ENCODE measurements around the gene SCAI.

Gene SCAI

GRCh38 chr9:125103021-125103420 lies 40.3 kb downstream of the SCAI start:
- H3K4me3 ChIP-seq (ENCODE audit: low read depth, low read length): no peak overlapping the region
- TF ChIP-seq, protein P1, sequence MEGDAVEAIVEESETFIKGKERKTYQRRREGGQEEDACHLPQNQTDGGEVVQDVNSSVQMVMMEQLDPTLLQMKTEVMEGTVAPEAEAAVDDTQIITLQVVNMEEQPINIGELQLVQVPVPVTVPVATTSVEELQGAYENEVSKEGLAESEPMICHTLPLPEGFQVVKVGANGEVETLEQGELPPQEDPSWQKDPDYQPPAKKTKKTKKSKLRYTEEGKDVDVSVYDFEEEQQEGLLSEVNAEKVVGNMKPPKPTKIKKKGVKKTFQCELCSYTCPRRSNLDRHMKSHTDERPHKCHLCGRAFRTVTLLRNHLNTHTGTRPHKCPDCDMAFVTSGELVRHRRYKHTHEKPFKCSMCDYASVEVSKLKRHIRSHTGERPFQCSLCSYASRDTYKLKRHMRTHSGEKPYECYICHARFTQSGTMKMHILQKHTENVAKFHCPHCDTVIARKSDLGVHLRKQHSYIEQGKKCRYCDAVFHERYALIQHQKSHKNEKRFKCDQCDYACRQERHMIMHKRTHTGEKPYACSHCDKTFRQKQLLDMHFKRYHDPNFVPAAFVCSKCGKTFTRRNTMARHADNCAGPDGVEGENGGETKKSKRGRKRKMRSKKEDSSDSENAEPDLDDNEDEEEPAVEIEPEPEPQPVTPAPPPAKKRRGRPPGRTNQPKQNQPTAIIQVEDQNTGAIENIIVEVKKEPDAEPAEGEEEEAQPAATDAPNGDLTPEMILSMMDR (IDR thresholded peaks at IDR 0.05; ENCODE audit: borderline replicate concordance, insufficient read depth, low read depth, low read length): no peak

DNA sequence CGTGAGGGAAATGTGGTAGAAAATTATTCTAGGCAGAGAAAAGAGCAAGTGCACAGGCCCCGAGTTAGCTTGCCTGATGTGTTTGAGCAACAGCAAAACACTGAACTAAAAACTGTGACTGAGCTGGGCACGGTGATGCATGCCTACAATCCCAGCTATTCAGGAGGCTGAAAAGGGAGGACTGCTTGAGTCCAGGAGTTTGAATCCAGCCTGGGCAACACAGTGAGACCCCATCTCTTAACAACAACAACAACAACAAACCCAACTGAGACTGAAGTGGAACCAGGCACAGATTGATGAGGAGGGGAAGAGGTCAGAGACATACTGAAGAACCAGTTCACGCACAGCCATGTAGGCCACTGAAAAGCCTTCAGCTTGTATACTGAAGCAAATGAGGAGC lies 42.5 kb downstream of the SCAI start:
- TF ChIP-seq, protein P1 (IDR thresholded peaks at IDR 0.05; ENCODE audit: borderline replicate concordance, insufficient read depth, low read depth, low read length): no peak
- no peak overlapping the region for H3K4me3 ChIP-seq (ENCODE audit: low read depth, low read length)

DNA sequence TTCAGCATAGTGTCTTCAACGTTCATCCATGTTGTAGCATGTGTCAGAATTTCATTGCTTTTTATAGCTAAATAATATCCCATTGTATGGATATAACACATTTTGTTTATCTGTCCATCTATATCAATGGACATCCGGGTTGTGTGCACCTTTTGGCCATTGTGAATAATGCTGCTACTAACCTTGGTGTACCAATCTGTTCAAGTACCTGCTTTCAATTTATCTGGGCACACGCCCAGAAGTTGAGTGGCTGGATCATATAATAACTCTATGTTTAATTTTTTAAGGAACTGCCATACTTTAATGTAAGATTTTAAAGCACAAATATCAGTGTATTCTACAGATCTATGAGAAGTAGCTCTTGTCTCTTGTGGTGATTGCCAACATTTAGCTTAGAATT lies 43.5 kb downstream of the SCAI start:
- TF ChIP-seq, protein P1 (IDR thresholded peaks at IDR 0.05; ENCODE audit: borderline replicate concordance, insufficient read depth, low read depth, low read length): no peak
- no peak overlapping the region for H3K4me3 ChIP-seq (ENCODE audit: low read depth, low read length)

GRCh38 chr9:125095821-125096443 lies 47.4 kb downstream of the SCAI start:
- TF ChIP-seq, protein P1 (IDR thresholded peaks at IDR 0.05; ENCODE audit: borderline replicate concordance, insufficient read depth, low read depth, low read length): no peak
- no peak overlapping the region for H3K4me3 ChIP-seq (ENCODE audit: low read depth, low read length)

GRCh38 chr9:125091121-125091520 lies 52.2 kb downstream of the SCAI start:
- TF ChIP-seq, protein P1 (IDR thresholded peaks at IDR 0.05; ENCODE audit: borderline replicate concordance, insufficient read depth, low read depth, low read length): no peak
- H3K4me3 ChIP-seq (ENCODE audit: low read depth, low read length): no peak overlapping the region

- TF ChIP-seq, protein P1 (IDR thresholded peaks at IDR 0.05; ENCODE audit: borderline replicate concordance, insufficient read depth, low read depth, low read length): no peak
- no peak overlapping the region for H3K4me3 ChIP-seq (ENCODE audit: low read depth, low read length)
These were observed 54.0 kb downstream of the SCAI start for GRCh38 chr9:125089331-125089730.

- TF ChIP-seq, protein P1 (IDR thresholded peaks at IDR 0.05; ENCODE audit: borderline replicate concordance, insufficient read depth, low read depth, low read length): no peak
These were observed 54.6 kb downstream of the SCAI start for GRCh38 chr9:125088752-125089151.

More at GRCh38 chr9:125088752-125089151, 54.6 kb downstream of the SCAI start:
- H3K4me3 ChIP-seq (ENCODE audit: low read depth, low read length): no peak overlapping the region
